ENCODE measurements around the gene MMP7. TPM values are rescaled to one million over a fixed set of nuclear protein-coding genes. Genes with fewer than 3 reads are reported as not detected.

The MMP7 gene
- total RNA-seq, 1 experiment from 2014 or later, result 0.34 TPM

DNA sequence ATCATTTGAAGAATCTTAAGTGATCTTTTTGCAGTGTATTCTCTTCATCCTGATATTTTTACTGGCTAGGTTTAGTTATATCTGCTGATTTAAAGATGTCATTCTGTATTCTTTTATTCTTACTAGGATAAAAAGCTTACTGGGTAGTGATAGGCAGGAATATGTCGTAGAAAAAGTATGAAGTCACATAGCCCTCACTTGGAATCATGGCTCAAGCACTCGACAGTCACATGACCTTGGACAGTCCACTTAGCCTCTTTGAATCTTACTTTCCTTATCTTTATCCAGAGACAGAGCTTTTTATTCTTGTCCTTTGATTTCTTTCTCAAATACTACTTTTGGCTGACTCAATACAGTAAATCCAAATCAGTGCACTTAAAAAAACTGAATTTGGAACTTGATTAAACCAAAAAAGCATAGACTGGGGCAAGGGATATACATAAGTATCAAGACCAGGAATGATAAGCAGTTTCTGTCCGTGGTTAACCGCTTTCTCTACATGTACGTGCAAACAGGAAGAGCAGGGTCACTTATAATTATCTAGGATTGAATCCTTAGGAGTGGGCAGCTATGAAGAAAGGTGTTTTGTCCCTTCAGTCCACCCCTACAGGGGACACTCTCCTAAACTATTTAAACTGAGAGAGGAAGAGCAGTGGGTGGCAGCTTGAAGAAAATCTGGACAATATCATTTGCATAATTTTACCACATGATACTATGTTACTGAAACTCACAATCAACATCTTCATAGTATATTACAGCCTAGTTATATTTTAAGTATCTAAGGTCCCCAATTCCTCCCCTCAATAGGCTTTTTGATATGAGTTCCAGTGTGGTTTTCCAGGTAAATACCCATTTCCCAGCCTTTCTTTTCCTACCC, 8.0 kb downstream of the MMP7 start:
- TF ChIP-seq EZH2 (IDR thresholded peaks at IDR 0.05; ENCODE audit: borderline replicate concordance, low read depth, low read length, poor library complexity, severe bottlenecking), result no peak
- TF ChIP-seq, protein P1, sequence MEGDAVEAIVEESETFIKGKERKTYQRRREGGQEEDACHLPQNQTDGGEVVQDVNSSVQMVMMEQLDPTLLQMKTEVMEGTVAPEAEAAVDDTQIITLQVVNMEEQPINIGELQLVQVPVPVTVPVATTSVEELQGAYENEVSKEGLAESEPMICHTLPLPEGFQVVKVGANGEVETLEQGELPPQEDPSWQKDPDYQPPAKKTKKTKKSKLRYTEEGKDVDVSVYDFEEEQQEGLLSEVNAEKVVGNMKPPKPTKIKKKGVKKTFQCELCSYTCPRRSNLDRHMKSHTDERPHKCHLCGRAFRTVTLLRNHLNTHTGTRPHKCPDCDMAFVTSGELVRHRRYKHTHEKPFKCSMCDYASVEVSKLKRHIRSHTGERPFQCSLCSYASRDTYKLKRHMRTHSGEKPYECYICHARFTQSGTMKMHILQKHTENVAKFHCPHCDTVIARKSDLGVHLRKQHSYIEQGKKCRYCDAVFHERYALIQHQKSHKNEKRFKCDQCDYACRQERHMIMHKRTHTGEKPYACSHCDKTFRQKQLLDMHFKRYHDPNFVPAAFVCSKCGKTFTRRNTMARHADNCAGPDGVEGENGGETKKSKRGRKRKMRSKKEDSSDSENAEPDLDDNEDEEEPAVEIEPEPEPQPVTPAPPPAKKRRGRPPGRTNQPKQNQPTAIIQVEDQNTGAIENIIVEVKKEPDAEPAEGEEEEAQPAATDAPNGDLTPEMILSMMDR (conservative IDR thresholded peaks at IDR 0.05; ENCODE audit: low read depth, low read length), result no peak
- no TSS peak for BruUV-seq (replicated peaks)

DNA sequence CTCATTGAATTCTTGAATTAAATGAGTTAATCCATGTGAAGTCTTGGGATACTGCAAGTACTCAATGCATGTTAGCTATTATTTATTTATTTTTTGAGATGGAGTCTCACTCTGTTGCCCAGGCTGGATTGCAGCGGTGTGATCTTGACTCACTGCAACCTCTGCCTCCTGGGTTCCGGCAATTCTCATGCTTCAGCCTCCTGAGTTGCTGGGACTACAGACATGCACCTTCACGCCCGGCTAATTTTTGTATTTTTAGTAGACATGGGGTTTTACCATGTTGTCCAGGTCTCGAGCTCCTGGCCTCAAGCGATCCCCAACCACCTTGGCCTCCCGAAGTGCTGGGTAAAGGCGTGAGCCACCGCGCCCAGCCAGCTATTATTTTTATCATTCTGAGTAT, 9.4 kb downstream of the MMP7 start:
- BruUV-seq (replicated peaks), result no TSS peak
- H3K9me3 ChIP-seq (ENCODE audit: low read depth, low read length, poor library complexity, severe bottlenecking), result no peaks in the 10 kb centered on the region
- CTCF ChIA-PET, result no interaction called here
- H3K4me1 ChIP-seq (ENCODE audit: insufficient read depth, low read length, poor library complexity, severe bottlenecking), result no peaks in the 10 kb centered on the region
- TF ChIP-seq, protein P1 (conservative IDR thresholded peaks at IDR 0.05; ENCODE audit: low read depth, low read length), result no peak
- no peak for TF ChIP-seq EZH2 (IDR thresholded peaks at IDR 0.05; ENCODE audit: borderline replicate concordance, low read depth, low read length, poor library complexity, severe bottlenecking)
- H3K4me3 ChIP-seq (ENCODE audit: low read depth, low read length, poor library complexity, severe bottlenecking), result no peak overlapping the region
- DNase-seq (ENCODE audit: low spot score), result no peak
- H3K36me3 ChIP-seq (ENCODE audit: insufficient read depth, low read length, poor library complexity, severe bottlenecking), result no peaks in the 10 kb centered on the region
- no peak overlapping the region for H3K27ac ChIP-seq (ENCODE audit: low read depth, low read length, poor library complexity, severe bottlenecking)
- H3K27me3 ChIP-seq (replicated peaks; ENCODE audit: insufficient read depth, low read depth, low read length, poor library complexity), result no peaks in the 10 kb centered on the region
- POLR2A ChIA-PET (ENCODE audit: low non-redundant PET), result no interaction called here
- intact Hi-C loops (cut with micrococcal nuclease; ENCODE audit: unreplicated experiment), result no loop called here

More for the DNA sequence above, 8.0 kb downstream of the MMP7 start:
- H3K4me3 ChIP-seq (ENCODE audit: low read depth, low read length, poor library complexity, severe bottlenecking), result no peak overlapping the region
- H3K27ac ChIP-seq (ENCODE audit: low read depth, low read length, poor library complexity, severe bottlenecking), result no peak overlapping the region
- ChIA-PET POLR2A (ENCODE audit: low non-redundant PET) (no interaction called here), CTCF (no interaction called here)
- DNase-seq (ENCODE audit: low spot score), result no peak
- no peaks in the 10 kb centered on the region for H3K36me3 ChIP-seq (ENCODE audit: insufficient read depth, low read length, poor library complexity, severe bottlenecking)
- intact Hi-C loops (cut with micrococcal nuclease; ENCODE audit: unreplicated experiment), result no loop called here
- no peaks in the 10 kb centered on the region for H3K9me3 ChIP-seq (ENCODE audit: low read depth, low read length, poor library complexity, severe bottlenecking)
- H3K4me1 ChIP-seq (ENCODE audit: insufficient read depth, low read length, poor library complexity, severe bottlenecking), result no peaks in the 10 kb centered on the region
- H3K27me3 ChIP-seq (replicated peaks; ENCODE audit: insufficient read depth, low read depth, low read length, poor library complexity), result no peaks in the 10 kb centered on the region

DNA sequence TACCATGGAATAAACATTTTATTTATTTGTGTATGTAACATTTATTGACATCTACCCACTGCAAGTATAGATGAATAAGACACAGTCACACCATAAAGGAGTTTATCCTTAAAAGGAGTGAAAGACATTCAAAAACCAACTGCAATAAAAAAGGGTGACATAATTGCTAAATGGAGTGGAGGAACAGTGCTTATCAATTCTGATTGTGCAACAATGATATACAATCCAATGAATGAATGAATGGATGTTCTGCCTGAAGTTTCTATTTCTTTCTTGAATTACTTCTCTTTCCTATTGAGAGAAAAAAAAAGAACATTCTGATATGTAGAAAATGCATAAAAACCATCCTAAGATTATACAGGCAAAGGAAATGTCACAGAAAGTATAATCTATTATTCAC, 10.0 kb downstream of the MMP7 start:
- no TSS peak for BruUV-seq (replicated peaks)
- TF ChIP-seq, protein P1 (conservative IDR thresholded peaks at IDR 0.05; ENCODE audit: low read depth, low read length), result no peak
- TF ChIP-seq EZH2 (IDR thresholded peaks at IDR 0.05; ENCODE audit: borderline replicate concordance, low read depth, low read length, poor library complexity, severe bottlenecking), result no peak
- Histone ChIP-seq H3K4me3 (ENCODE audit: low read depth, low read length, poor library complexity, severe bottlenecking) (no peak overlapping the region), H3K27me3 (replicated peaks; ENCODE audit: insufficient read depth, low read depth, low read length, poor library complexity) (no peaks in the 10 kb centered on the region), H3K9me3 (ENCODE audit: low read depth, low read length, poor library complexity, severe bottlenecking) (no peaks in the 10 kb centered on the region), H3K27ac (ENCODE audit: low read depth, low read length, poor library complexity, severe bottlenecking) (no peak overlapping the region), H3K36me3 (ENCODE audit: insufficient read depth, low read length, poor library complexity, severe bottlenecking) (no peaks in the 10 kb centered on the region), H3K4me1 (ENCODE audit: insufficient read depth, low read length, poor library complexity, severe bottlenecking) (no peaks in the 10 kb centered on the region)
- CTCF ChIA-PET, result no interaction called here
- DNase-seq (ENCODE audit: low spot score), result no peak
- intact Hi-C loops (cut with micrococcal nuclease; ENCODE audit: unreplicated experiment), result no loop called here
- POLR2A ChIA-PET (ENCODE audit: low non-redundant PET), result no interaction called here

Data from A673 (cell line).